ENCODE measurements around the gene NOL12.

The NOL12 gene

GRCh38 chr22:37678372-37678771, 7.8 kb upstream of the NOL12 start:
- Histone ChIP-seq H3K9ac (ENCODE audit: low read length) (no peak overlapping the region), H3K4me3 (ENCODE audit: low read length) (no peak overlapping the region), H3K36me3 (replicated peaks; ENCODE audit: insufficient read depth, low read length) (no peaks in the 10 kb centered on the region), H3F3A (ENCODE audit: insufficient read depth, low read length) (peaks cover 32% of the 10 kb centered on the region), H3K79me2 (ENCODE audit: low read length) (peaks cover 21% of the 10 kb centered on the region), H4K20me1 (ENCODE audit: insufficient read depth, low read length) (no peaks in the 10 kb centered on the region), H3K9me2 (replicated peaks; ENCODE audit: insufficient read depth, low read length) (no peaks in the 10 kb centered on the region), H3K4me1 (ENCODE audit: low read length) (peaks cover 18% of the 10 kb centered on the region), H3K4me2 (ENCODE audit: low read depth, low read length) (no peak overlapping the region), H2AFZ (ENCODE audit: low read length) (no peak overlapping the region), H3K27me3 (replicated peaks; ENCODE audit: insufficient read depth, low read length) (no peaks in the 10 kb centered on the region), H3K27ac (ENCODE audit: low read length) (no peak overlapping the region), H3K9me3 (replicated peaks; ENCODE audit: insufficient read depth, low read length) (no peaks in the 10 kb centered on the region)
- TF ChIP-seq EZH2phosphoT487 (IDR thresholded peaks at IDR 0.05; ENCODE audit: low read length) (no peak), EZH2 (optimal IDR thresholded peaks at IDR 0.05; ENCODE audit: low read depth, low read length) (no peak), CTCF (IDR thresholded peaks at IDR 0.05; ENCODE audit: low read length) (no peak)
- no peak for DNase-seq

- TF ChIP-seq CTCF (IDR thresholded peaks at IDR 0.05; ENCODE audit: low read length), result no peak
- TF ChIP-seq EZH2 (optimal IDR thresholded peaks at IDR 0.05; ENCODE audit: low read depth, low read length), result no peak
- TF ChIP-seq EZH2phosphoT487 (IDR thresholded peaks at IDR 0.05; ENCODE audit: low read length), result no peak
- Histone ChIP-seq H3K4me3 (ENCODE audit: low read length) (no peak overlapping the region), H3K27ac (ENCODE audit: low read length) (no peak overlapping the region), H4K20me1 (ENCODE audit: insufficient read depth, low read length) (no peaks in the 10 kb centered on the region), H3K79me2 (ENCODE audit: low read length) (peaks cover 21% of the 10 kb centered on the region), H3K9me3 (replicated peaks; ENCODE audit: insufficient read depth, low read length) (no peaks in the 10 kb centered on the region), H3K4me1 (ENCODE audit: low read length) (peaks cover 22% of the 10 kb centered on the region), H3F3A (ENCODE audit: insufficient read depth, low read length) (peaks cover 32% of the 10 kb centered on the region), H3K9ac (ENCODE audit: low read length) (no peak overlapping the region), H3K9me2 (replicated peaks; ENCODE audit: insufficient read depth, low read length) (no peaks in the 10 kb centered on the region), H3K27me3 (replicated peaks; ENCODE audit: insufficient read depth, low read length) (no peaks in the 10 kb centered on the region), H3K4me2 (ENCODE audit: low read depth, low read length) (no peak overlapping the region), H2AFZ (ENCODE audit: low read length) (no peak overlapping the region), H3K36me3 (replicated peaks; ENCODE audit: insufficient read depth, low read length) (no peaks in the 10 kb centered on the region)
- no peak for DNase-seq
These were observed 6.5 kb upstream of the NOL12 start for GRCh38 chr22:37679670-37680069.

- H3K27ac ChIP-seq (ENCODE audit: low read length), result no peak overlapping the region
- no peak overlapping the region for H3K4me3 ChIP-seq (ENCODE audit: low read length)
- peaks cover 21% of the 10 kb centered on the region for H3K79me2 ChIP-seq (ENCODE audit: low read length)
- H3K9me2 ChIP-seq (replicated peaks; ENCODE audit: insufficient read depth, low read length), result no peaks in the 10 kb centered on the region
- no peak overlapping the region for H3K4me2 ChIP-seq (ENCODE audit: low read depth, low read length)
- H3K9me3 ChIP-seq (replicated peaks; ENCODE audit: insufficient read depth, low read length), result no peaks in the 10 kb centered on the region
- H3F3A ChIP-seq (ENCODE audit: insufficient read depth, low read length), result peaks cover 32% of the 10 kb centered on the region
- H3K27me3 ChIP-seq (replicated peaks; ENCODE audit: insufficient read depth, low read length), result no peaks in the 10 kb centered on the region
- no peak for DNase-seq
- H4K20me1 ChIP-seq (ENCODE audit: insufficient read depth, low read length), result no peaks in the 10 kb centered on the region
- no peak overlapping the region for H2AFZ ChIP-seq (ENCODE audit: low read length)
- TF ChIP-seq EZH2phosphoT487 (IDR thresholded peaks at IDR 0.05; ENCODE audit: low read length) (no peak), CTCF (IDR thresholded peaks at IDR 0.05; ENCODE audit: low read length) (no peak), EZH2 (optimal IDR thresholded peaks at IDR 0.05; ENCODE audit: low read depth, low read length) (no peak)
- peaks cover 22% of the 10 kb centered on the region for H3K4me1 ChIP-seq (ENCODE audit: low read length)
- H3K36me3 ChIP-seq (replicated peaks; ENCODE audit: insufficient read depth, low read length), result no peaks in the 10 kb centered on the region
- H3K9ac ChIP-seq (ENCODE audit: low read length), result no peak overlapping the region
These were observed 5.8 kb upstream of the NOL12 start for GRCh38 chr22:37680191-37680851.

Measured in MM.1S (cell line).